ENCODE measurements around the gene EPS8L3.
"Not testable (repeated sequence)": the region's sequence is repeated elsewhere in the genome, so short reads cannot be mapped to it uniquely, and the experiment has no call there.

Gene EPS8L3

GRCh38 chr1:109762039-109762585 is 1.6 kb downstream of the EPS8L3 start:
- DNase-seq, result no peak

- no peak for DNase-seq
Measured at GRCh38 chr1:109761227-109762038, 2.3 kb downstream of the EPS8L3 start.

- DNase-seq, result peak; percentile 31
Measured at GRCh38 chr1:109760581-109761226, 3.0 kb downstream of the EPS8L3 start.

GRCh38 chr1:109759513-109760334 is 4.0 kb downstream of the EPS8L3 start:
- no peak for DNase-seq

GRCh38 chr1:109757936-109758786 is 5.6 kb downstream of the EPS8L3 start:
- DNase-seq, result no peak

GRCh38 chr1:109756848-109757521 is 6.7 kb downstream of the EPS8L3 start:
- no peak for DNase-seq

GRCh38 chr1:109756325-109756724 is 7.4 kb downstream of the EPS8L3 start:
- DNase-seq, result not testable (repeated sequence)

- DNase-seq, result no peak
Measured at GRCh38 chr1:109754738-109755137, 9.0 kb downstream of the EPS8L3 start.

GRCh38 chr1:109751531-109752260 is 12.0 kb downstream of the EPS8L3 start:
- DNase-seq, result peak; percentile 38

- DNase-seq, result no peak
Measured at GRCh38 chr1:109750920-109751319, 12.8 kb downstream of the EPS8L3 start.

- no peak for DNase-seq
Measured at GRCh38 chr1:109750241-109750882, 13.4 kb downstream of the EPS8L3 start.

- DNase-seq, result no peak
Measured at GRCh38 chr1:109749221-109749620, 14.5 kb downstream of the EPS8L3 start.

GRCh38 chr1:109748311-109748710 is 15.4 kb downstream of the EPS8L3 start:
- not testable (repeated sequence) for DNase-seq

GRCh38 chr1:109740615-109741373 is 22.9 kb downstream of the EPS8L3 start, which contains the start of gene GSTM3:
Gene GSTM3 (minus strand): TSS chr1:109741038. CDS start chr1:109740287, 751 bp downstream.
- DNase-seq, result no peak

GRCh38 chr1:109739738-109740614 is 23.7 kb downstream of the EPS8L3 start:
- DNase-seq, result peak; percentile 90

- DNase-seq, result peak; percentile 6
Measured at GRCh38 chr1:109733236-109733870, 30.4 kb downstream of the EPS8L3 start.

- DNase-seq, result no peak
Measured at GRCh38 chr1:109732390-109732881, 31.3 kb downstream of the EPS8L3 start.

- DNase-seq, result no peak
Measured at GRCh38 chr1:109730666-109731065, 33.1 kb downstream of the EPS8L3 start.
